Measurements from ENCODE around the gene TMEM123.
"Not testable (repeated sequence)": the region's sequence is repeated elsewhere in the genome, so short reads cannot be mapped to it uniquely, and the experiment has no call there.

The TMEM123 gene

DNA sequence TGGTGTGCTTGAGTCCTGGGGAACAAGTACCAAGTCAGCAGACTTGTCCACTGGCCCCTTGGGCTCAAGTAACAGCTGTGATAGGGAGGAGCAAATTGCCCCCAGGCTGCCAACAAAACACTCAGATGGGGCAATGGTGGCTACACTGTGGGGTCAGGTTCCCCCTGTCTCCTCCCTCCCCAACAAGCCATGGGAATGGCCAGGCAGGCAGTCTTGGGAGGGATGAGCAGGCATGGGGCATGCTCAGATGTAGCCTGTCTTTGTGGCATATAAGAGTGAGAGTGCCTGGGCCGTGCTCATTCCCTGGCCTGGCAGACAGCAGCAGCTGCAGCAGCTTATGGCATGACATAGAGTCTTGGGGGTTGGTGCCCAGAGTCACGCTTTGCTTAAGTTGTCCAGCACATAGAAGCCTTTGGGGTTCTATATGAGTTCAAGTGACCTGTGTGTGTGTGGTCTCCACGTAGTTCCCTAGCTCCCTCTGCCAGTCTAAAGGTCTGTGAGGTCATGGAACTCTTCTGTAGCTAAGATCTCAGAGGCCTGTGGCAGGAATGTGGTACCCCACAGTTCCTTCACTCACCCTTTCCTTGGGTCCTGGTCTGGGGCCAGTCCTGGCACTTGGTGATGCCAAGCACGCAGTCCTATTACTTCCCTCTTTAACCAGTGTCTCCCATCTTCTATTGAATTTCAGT, 60.9 kb downstream of the TMEM123 start:
- DNase-seq: no peak

DNA sequence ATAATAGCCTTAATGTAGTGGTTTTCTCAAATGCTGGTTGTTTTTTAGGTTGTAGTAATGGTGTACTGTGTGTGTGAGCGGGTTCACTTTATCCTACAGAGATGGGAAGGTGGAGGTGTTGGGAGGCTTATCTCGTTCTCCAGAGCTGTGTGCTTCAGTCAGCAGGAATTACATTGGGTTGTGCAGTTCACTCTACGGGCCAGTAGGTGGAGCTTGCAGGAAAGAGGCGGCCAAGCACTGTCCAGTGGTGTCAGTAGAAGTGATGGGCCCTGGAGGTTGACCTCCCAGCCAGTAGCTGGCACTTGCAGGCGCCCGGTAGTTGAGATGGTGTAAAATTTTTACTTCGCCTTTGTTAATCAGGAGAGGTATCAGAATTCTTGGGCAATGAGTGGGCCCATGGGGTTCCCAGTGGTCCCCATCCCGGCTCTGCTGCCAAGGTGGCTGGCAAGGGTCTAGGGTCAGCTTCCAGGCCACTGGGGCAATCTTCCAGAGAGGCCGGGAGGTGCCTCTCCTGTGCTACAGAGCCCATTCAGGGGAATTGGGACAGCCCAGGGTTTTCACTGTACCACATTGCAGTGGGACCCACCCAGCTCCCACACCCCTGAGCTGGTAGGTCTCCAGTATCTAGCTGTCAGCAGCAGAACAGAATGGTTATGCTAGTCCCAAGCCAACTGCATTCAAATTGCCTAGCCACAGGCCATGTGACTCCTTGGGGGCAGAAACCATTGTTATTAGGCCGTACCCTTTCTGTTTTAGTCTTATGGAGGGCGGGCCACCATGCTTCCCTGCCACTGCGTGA, 61.7 kb downstream of the TMEM123 start:
- peak; percentile 63 for DNase-seq

DNA sequence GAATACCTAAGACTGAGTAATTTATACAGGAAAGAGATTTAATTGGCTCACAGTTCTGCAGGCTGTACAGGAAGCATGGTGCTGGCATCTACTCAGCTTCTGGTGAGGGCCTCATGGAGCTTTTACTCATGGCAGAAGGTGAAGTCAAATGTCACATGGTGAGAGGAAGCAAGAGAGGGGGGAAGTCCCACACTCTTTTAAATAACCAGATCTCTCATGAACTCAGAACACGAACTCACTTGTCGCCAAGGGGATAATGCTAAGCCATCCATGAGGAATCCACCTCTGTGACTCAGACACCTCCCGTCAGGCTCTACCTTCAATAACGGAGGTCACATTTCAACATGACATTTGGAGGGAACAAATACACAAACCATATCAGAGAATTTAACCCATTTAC, 63.3 kb downstream of the TMEM123 start:
- no peak for DNase-seq

DNA sequence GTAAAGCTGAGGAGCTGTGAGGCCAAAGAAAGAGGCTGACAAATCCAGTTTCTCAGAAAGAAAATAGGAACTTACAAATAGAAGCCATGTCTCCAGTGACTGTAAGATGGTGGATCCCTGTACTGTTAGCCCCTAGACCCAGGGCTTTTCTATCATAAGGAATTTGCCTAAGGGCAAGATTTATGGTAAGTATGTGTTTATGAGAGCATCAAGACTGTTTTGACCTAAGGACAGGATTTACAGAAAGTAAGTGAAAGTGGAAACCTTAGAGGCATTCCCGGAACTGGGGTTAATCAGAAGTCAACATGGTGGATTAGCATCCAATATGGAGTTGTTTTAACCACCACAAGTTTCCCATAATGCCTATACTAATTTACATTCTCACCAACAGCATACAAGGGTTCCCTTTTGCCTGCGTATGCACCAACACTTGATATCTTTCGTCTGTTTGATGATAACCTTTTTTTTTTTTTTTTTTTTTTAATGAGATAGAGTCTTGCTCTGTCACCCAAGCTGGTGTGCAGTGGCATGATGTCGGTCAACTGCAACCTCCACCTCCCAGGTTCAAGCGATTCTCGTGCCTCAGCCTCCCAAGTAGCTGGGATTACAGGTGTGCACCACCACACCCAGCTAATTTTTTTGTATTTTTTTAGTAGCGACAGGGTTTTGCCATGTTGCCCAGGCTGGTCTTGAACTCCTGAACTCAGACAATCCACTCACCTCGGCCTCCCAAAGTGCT, 65.4 kb downstream of the TMEM123 start:
- DNase-seq: no peak

DNA sequence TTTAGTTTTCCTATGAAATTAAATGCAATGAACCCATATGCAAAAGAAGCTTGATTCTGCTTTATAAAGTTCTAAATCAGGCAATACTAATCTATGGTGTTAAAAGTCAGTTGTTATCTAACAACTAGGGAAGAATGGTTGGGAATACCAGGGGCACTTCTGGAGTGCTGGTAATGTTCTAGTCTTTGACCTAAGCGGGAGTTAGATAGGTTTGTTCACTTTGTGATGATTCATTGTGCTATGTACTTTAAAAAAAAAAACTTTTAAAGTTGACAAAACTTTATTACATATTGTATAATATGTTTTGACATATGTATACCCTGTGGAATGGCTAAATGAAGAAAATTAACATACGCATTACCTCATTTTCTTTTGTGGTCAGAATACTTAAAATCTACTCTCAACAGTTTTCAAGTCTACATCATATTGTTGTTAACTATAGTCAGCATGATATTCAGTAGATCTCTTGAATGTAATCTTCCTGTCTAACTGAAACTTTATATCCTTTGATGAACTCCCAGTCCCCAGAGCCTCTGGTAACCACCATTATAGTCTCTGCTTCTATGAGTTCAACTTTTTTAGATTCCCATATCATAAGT, 66.3 kb downstream of the TMEM123 start:
- DNase-seq: no peak

DNA sequence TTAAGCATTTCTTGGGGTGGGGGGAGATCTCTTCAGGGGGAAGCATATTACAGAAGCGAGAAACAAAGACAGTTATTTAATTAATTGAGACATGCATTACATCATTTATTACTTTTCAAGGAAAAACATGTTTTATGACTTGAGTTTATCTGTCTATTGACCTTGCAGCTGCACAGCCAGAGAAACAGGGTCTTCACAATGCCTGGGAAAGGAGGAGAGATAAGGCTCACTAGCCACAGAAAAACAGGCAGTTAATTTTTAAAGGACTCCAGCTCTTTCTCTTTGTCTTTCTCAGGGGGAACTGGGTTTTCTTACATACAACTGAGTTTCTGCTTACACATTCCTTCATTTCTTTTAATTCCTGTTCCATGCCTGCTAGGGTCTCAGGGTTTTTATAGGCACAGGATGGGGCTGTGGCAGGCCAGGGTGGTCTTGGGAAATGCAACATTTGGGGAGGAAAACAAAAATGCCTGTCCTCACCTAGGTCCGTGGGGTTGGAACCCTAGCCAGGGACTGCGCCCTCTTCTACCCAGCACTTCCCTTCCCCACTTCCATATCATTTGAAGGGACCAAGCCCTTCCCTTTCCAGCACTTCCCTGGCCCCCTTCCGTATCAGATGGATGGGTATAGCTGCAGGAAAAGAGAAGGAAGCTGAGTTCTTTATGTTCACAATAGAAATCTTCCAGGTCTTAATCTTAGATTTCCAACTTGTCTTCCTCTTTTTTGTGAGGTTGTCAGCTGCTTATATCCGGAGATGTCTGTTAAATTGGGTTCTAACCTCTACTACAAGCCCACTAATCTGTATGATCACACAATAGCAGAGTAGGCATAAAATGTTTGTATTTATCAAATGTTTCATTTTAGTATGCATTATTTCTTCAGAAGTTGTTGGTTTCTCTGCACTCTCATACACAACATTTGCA, 67.2 kb downstream of the TMEM123 start:
- no peak for DNase-seq

DNA sequence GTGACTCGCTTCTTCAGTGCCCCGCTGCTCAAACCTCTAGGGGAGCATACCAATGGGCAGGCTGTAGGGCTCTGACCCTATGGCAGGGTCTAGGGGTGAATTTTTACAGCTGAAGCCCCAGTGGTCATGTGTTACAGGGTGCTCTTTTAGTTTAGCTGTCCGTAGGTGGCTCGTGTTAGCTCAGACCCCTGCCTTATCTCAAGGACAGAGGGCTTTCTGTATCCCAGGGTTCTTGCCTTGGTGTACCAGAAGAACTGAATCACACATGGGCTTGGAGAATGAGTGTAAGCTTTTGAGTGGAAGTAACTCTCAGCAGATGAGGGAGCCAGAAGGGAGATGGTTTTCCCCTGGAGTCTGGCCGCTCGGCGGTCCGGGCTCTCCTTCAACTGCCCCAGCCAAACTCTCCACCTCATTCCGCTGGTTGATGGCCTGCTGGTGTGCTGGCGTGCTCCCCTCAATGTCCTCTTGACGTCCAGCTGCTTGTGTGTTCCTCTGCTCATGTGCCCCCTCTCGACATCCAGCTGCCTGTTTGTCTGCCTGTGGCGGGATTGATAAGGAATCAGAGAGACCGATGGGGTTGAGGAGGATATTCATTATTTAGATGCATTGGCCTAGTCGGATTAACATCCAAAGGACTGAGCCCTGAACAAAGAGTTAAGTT, 68.0 kb downstream of the TMEM123 start:
- no peak for DNase-seq

DNA sequence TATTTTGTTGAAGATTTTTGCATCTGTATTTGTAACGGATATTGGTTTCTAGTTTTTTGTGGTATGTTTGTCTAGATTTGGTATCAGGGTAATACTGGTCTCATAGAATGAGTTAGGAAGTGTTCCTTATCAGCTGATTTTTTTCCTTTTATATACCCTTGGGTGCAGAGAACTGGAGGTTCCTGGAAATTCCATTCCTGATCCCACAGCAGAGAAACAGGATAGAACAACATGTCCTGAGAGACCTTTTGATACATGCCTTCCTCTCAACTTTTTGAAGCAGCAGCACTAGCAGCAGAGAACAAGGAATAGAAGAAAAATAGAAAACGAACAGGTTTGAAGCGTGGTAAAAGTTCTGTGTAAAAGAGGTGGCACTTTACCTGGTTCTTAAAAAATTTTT, 68.7 kb downstream of the TMEM123 start:
- DNase-seq: no peak

DNA sequence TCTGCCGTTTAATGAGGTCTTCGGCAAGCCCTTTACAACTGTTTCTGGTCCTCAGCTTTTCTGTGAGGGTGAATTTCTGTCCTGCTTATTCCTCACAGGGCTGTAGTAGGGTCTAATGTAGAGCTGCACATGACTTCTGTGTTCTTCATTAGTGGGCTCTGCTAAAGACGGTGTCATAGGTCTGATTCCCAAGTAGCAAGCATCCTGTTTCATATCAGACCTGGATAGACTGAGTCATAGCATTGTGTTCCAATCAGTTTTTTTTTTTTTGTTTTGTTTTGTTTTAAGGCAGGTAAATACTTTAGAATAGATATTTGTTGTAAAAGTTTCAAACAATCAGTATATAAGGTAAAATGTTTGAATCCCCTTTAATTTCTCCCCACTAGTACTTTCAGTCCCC, 70.2 kb downstream of the TMEM123 start:
- DNase-seq: no peak

DNA sequence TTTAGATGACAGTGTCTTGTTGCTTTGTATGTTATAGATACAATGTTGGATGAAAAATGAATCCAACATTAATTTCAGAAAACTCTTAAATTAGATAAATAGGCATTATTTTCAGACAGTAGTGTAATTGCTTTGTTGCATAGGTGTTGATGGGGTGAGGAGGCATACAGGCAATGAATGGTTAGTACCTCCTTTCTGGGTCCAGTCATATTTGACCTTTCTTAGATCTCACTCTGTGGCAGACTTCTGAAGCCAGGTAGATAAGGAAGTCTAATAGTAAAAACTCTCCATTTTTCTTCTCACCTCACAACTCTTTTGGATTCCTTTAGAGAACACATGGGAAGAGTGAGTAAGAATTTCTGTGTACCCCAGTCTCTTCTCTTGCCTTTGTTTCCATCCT, 73.7 kb downstream of the TMEM123 start:
- no peak for DNase-seq

DNA sequence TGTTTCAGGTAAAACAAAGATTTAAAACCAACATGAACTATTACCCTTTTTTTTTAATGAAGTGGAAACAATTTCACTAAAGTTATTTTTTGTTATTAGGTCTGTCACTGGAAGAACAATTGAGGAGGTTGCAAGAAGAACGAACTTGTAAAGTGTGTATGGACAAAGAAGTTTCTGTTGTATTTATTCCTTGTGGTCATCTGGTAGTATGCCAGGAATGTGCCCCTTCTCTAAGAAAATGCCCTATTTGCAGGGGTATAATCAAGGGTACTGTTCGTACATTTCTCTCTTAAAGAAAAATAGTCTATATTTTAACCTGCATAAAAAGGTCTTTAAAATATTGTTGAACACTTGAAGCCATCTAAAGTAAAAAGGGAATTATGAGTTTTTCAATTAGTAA, 74.7 kb downstream of the TMEM123 start:
- no peak for DNase-seq

DNA sequence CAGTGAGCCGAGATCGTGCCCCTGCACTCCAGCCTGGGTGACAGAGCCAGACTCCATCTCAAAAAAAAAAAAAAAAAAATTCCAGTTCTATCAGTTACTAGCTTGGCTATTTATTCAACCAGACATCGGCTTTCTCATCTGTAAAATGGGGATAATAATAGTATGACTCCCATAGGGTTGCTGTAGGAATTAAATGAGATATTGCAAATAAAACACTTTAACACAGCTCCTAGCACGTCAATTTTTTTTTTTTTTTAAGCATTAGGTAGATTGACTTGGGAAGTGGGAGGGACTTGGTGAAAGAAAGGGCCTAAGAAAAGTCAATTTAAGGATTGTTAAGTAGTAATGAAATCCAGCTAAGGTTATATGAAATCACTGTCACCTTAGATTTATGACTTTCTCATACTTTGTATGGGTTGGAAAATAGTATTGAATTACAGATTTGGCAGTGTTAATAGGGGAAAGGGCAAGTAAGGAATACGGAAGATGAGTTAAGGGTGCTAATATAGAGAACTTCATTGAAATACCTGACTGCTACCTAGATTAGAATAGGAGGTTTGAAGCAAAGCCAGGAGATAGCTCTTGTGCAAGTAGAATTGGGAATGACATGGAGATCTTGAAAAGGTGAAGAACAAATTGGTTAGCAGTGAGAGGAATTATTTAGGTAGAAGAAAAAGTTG, 76.7 kb downstream of the TMEM123 start:
- no peak for DNase-seq

DNA sequence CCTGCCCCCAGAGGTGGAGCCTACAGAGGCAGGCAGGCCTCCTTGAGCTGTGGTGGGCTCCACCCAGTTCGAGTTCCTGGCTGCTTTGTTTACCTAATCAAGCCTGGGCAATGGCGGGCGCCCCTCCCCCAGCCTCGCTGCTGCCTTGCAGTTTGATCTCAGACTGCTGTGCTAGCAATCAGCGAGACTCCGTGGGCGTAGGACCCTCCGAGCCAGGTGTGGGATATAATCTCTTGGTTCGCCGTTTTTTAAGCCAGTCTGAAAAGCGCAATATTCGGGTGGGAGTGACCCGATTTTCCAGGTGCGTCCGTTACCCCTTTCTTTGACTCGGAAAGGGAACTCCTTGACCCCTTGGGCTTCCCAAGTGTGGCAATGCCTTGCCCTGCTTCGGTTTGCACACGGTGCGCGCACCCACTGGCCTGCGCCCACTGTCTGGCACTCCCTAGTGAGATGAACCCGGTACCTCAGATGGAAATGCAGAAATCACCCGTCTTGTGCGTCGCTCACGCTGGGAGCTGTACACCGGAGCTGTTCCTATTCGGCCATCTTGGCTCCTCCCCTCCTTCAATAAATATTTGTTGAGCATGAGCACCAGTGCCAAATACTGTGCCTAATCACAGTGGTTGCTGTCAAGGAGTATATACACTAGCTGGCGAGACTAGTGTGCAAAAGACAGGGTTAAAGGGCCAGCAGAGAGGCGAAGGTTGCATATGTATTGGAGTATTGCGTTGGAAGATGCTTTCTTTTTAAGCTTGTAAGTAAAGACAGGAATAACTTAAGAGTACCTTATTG, 77.7 kb downstream of the TMEM123 start:
- DNase-seq: not testable (repeated sequence)

DNA sequence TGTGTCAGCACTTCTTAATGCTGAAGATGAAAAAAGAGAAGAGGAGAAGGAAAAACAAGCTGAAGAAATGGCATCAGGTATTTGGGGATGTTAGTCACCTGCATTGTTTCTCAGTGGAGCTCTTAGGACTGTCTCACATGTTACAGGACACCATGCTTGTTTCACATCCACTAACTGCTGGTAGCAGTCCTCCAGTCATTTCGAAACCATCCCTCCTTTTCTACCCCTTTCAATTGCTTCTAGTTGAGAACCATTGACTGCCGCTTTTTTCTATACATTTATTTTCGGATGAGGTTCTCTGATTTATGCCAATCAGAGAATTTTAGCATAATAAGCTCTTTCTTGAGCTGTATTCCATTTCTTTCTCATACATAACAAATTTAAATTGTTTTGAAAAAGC, 84.1 kb downstream of the TMEM123 start:
- DNase-seq: no peak

DNA sequence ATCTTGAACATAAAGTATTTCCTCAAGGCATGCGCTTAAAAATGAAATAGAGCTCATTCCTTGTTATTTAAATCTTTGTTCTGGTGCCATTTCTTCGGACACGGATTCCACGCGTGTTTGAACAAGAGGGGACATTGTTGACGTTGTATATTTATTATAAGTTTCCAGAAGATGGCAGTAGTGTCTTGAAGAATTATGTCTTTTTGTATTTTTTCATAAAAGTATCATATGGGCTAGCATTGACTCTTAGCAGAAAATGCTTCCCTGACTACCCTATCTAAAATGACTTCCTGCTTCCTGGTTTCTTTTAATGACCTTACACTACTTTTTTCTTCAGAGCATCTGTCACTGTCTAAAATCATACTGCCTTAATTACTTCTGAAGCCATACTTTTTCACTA, 85.2 kb downstream of the TMEM123 start:
- no peak for DNase-seq

DNA sequence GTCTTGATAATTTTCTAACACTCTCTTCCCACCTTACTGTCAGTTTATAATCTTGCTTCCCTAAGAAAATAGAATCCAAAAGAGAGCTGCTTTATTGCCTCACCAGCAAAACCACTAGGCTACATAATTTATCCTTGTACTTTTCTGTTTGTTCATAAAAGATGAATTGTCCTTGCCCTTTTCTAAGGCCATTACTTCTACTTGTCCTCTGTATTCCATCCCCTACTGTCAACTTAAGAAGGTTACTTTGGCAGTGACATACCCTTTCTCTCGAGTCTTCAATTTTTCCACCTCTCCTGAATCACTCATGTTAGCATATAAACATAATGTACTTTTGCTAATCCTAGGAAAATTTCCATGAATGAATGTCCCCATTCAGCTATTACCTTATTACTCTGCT, 87.6 kb downstream of the TMEM123 start:
- no peak for DNase-seq

DNA sequence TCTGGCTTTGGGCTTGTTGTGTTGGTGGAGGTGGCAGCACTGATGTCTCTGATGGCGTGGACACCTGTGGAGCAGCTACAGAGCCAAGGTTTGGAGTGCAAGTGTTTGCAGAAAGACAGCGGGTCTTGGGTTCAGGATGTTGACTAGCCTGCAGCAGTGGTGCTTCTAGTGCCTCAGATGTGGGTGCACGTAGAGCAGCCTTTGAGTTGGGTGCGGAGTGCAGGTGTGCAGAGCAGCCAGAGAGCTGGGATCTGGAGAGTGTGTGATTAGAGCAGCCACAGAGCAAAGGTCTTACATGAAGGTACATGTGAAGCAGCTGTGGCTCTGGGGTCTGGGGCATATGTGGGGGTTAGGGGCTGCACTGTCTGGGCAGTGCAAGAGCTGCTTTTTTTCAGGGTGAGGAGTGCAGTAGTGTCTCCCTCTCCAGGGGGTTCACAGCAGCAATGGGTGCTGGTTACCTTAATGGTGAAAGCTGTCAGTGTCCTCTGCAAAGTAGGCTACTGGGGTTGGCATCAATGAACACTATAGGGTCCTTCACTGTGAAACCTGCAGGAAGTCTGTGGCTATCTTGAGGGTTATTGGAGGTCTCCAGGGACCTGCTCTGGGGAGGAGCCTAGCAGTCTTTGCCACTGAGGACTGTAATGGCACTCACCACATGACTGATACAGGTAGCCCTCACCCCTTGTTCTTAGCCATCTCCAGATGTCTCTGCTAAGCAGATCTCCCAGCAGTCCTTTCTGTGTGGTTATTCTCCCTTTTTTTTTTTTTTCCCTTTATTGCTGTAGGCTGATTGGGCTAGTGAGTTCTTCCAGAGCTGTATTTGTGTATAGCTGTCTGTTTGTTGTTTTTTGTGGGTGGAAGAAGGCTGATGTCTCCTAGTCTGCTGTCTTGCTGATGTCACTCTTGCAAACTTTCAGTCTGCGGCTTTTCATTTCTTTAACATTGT, 91.2 kb downstream of the TMEM123 start:
- peak; percentile 78 for DNase-seq

DNA sequence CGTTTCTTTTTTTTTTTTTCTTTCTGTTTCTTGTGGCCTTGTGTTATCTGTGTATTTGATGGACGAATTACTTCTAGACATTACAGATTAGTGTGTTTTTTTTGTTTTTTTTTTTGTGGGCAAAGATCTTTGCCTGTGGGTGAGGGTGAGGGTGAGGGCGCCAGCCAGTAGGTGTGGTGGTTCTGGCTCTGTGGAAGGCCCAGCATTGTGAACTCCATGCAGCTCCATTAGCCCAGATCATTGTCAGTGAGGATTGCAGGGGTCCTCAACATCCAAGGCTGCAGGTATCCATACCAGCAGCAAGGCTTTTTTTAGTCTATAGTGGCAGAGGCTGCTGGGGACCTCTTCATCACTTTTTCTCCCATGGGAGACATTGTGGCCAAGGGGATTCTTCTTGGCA, 91.9 kb downstream of the TMEM123 start:
- peak; percentile 65 for DNase-seq

DNA sequence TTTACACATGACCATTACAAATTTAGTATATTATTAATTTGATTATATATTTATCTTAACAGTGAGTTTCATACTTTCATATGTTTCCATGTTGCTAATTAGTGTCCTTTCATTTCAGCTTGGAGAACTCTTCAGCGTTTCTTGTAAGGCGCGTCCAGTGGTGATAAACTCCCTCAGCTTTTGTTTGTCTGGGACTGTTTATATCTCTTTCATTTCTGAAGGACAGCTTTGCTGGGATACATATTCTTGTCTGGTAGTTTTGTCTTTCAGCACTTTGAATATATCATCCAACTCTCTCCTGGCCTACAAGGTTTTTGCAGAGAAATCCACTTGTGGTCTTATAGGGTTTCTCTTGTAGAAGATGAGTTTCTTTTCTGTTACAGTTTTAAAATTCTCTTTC, 93.2 kb downstream of the TMEM123 start:
- no peak for DNase-seq

Measured in CD4-positive, alpha-beta T cell treated with Interleukin-17A for 4 hours (primary cell).